A549 (cell line): ENCODE results near the gene COG5. TPM values are rescaled to one million over a fixed set of nuclear protein-coding genes. Genes with fewer than 3 reads are reported as not detected.

Experiments
- ATAC-seq, 2 experiments: fragments of 200-7000 bp in 1 of 2; fragments of >200 bp in 1 of 2; cut with Nextera tagmentation in 1 of 2; cut with Tn5 transposase in 1 of 2; 3 replicates each; pipeline versions ENCODE4 v1.8.0 to v1.9.1; 2018 to 2020; ENCODE audit warnings: mild to moderate bottlenecking in 1 of 2, moderate library complexity in 1 of 2
- CTCF ChIA-PET: fragments of 300-600 bp; sonication (Branson Sonifier 250); formaldehyde crosslinking; extraction: SDS; loops from one replicate; lab custom pipeline; 2021; ENCODE audit warnings: antibody characterized with exemption, inconsistent platforms; lab: Yijun Ruan, JAX
- POLR2A ChIA-PET: fragments of 350-600 bp; formaldehyde crosslinking; extraction: SDS; loops from one replicate; lab custom pipeline; 2021; ENCODE audit warnings: antibody characterized with exemption, inconsistent platforms; lab: Yijun Ruan, JAX
- DNase-seq, 2 experiments: peaks; one replicate each; pipeline versions ENCODE4 v3.0.0 to v3.0.0-alpha.2; 2011 to 2016; ENCODE audit warnings: low read depth in 1 of 2, low spot score in 1 of 2
- FAIRE-seq: peaks from 2 replicates; lab custom pipeline; 2011; peaks lifted over from hg19 to GRCh38; lab: Jason Lieb, UNC
- H3K27ac ChIP-seq, 2 experiments: fragments of >200 bp; sonication (Bioruptor Twin); formaldehyde crosslinking; 3 replicates each; pipeline ENCODE4 v1.5.1; 2016 to 2017
- H3K4me1 ChIP-seq: fragments of >200 bp; sonication (Bioruptor Twin); formaldehyde crosslinking; 3 replicates; pipeline ENCODE4 v1.6.1; 2016
- H3K4me2 ChIP-seq: fragments of >200 bp; sonication (Bioruptor Twin); formaldehyde crosslinking; 3 replicates; pipeline ENCODE4 v1.6.1; 2016
- H3K4me3 ChIP-seq: fragments of >200 bp; sonication (Bioruptor Twin); formaldehyde crosslinking; 3 replicates; pipeline ENCODE4 v1.5.1; 2016
- H3K9me3 ChIP-seq: fragments of >200 bp; sonication (Bioruptor Twin); formaldehyde crosslinking; 3 replicates; pipeline ENCODE4 v1.6.1; 2016
- BCL3 ChIP-seq: fragments of >200 bp; sonication (Bioruptor Twin); formaldehyde crosslinking; IDR thresholded peaks from 3 replicates; pipeline ENCODE4 v1.6.1; 2016
- CBX8 ChIP-seq: fragments of 200-600 bp; sonication (generic); IDR thresholded peaks from 2 replicates; pipeline ENCODE4 v1.6.1; 2016
- CEBPB ChIP-seq, 2 experiments: fragments of >200 bp in 1 of 2; sonication (Bioruptor Twin) in 1 of 2; formaldehyde crosslinking in 1 of 2; IDR thresholded peaks; 2 replicates each; pipeline ENCODE4 v1.6.1; 2012 to 2016
- E2F6 ChIP-seq: IDR thresholded peaks from 2 replicates; pipeline ENCODE4 v1.6.1; 2012; ENCODE audit warnings: low read depth, borderline replicate concordance
- EHF ChIP-seq: fragments of 250-450 bp; sonication (Bioruptor Pico); IDR thresholded peaks from 2 replicates; pipeline ENCODE4 v1.5.0; 2020; ENCODE audit warnings: mild to moderate bottlenecking
- EHMT2 ChIP-seq: fragments of 200-600 bp; sonication (generic); IDR thresholded peaks from 2 replicates; pipeline ENCODE4 v1.6.1; 2016; ENCODE audit warnings: antibody characterized with exemption, low read depth, mild to moderate bottlenecking, moderate library complexity
- ESRRA ChIP-seq: fragments of 150-350 bp; IDR thresholded peaks from 2 replicates; pipeline ENCODE4 v1.6.1; 2014; ENCODE audit warnings: mild to moderate bottlenecking, low read length, borderline replicate concordance
- FOSB ChIP-seq: fragments of 250-450 bp; sonication (Bioruptor Pico); IDR thresholded peaks from 2 replicates; pipeline ENCODE4 v1.5.0; 2020; ENCODE audit warnings: mild to moderate bottlenecking, moderate library complexity
- FOSL2 ChIP-seq, 2 experiments: fragments of 450-650 bp in 1 of 2; fragments of >200 bp in 1 of 2; sonication (Bioruptor Twin) in 1 of 2; formaldehyde crosslinking; IDR thresholded peaks; 2 replicates each; pipeline versions ENCODE4 v1.5.0 to v1.6.1; 2016 to 2020; ENCODE audit warnings: mild to moderate bottlenecking in 1 of 2, moderate library complexity in 1 of 2
- HOXA7 ChIP-seq: fragments of 250-450 bp; sonication (Bioruptor Pico); IDR thresholded peaks from 2 replicates; pipeline ENCODE4 v1.5.0; 2020; ENCODE audit warnings: mild to moderate bottlenecking, moderate library complexity
- HOXB5 ChIP-seq: fragments of 250-450 bp; sonication (Bioruptor Pico); IDR thresholded peaks from 2 replicates; pipeline ENCODE4 v1.5.0; 2020; ENCODE audit warnings: mild to moderate bottlenecking, moderate library complexity
- JUNB ChIP-seq: fragments of >200 bp; sonication (Bioruptor Twin); formaldehyde crosslinking; IDR thresholded peaks from 2 replicates; pipeline ENCODE4 v1.6.1; 2016
- KDM1A ChIP-seq: fragments of 200-600 bp; sonication (generic); IDR thresholded peaks from 2 replicates; pipeline ENCODE4 v1.6.1; 2016; ENCODE audit warnings: low read depth, mild to moderate bottlenecking
- MAX ChIP-seq: IDR thresholded peaks from 2 replicates; pipeline ENCODE4 v1.6.1; 2012
- MYC ChIP-seq: IDR thresholded peaks from 2 replicates; pipeline ENCODE4 v1.6.1; 2012; ENCODE audit warnings: mild to moderate bottlenecking, inconsistent platforms, low read length, improper control_type of control experiment, borderline replicate concordance
- POLR2A ChIP-seq: IDR thresholded peaks from 2 replicates; pipeline ENCODE4 v1.6.1; 2012; ENCODE audit warnings: mild to moderate bottlenecking, low read length
- REST ChIP-seq: fragments of 200-600 bp; sonication (generic); IDR thresholded peaks from 2 replicates; pipeline ENCODE4 v1.6.1; 2016; ENCODE audit warnings: antibody characterized with exemption, mild to moderate bottlenecking, moderate library complexity
- RFX5 ChIP-seq: fragments of 450-650 bp; IDR thresholded peaks from 2 replicates; pipeline ENCODE4 v1.7.1; 2014; ENCODE audit warnings: antibody characterized with exemption, mild to moderate bottlenecking, moderate library complexity
- SMC3 ChIP-seq: fragments of >200 bp; sonication (Bioruptor Twin); formaldehyde crosslinking; IDR thresholded peaks from 3 replicates; pipeline ENCODE4 v1.6.1; 2018; ENCODE audit warnings: inconsistent platforms
- SREBF2 ChIP-seq: fragments of 450-650 bp; IDR thresholded peaks from 2 replicates; pipeline ENCODE4 v1.6.1; 2014; ENCODE audit warnings: mild to moderate bottlenecking, moderate library complexity
- TP53 ChIP-seq: fragments of 250-450 bp; sonication (Bioruptor Pico); IDR thresholded peaks from 2 replicates; pipeline ENCODE4 v1.5.0; 2021; ENCODE audit warnings: mild to moderate bottlenecking, moderate library complexity
- ZFP36 ChIP-seq: fragments of 450-650 bp; IDR thresholded peaks from 2 replicates; pipeline ENCODE4 v1.6.1; 2014; ENCODE audit warnings: borderline replicate concordance; ENCODE audit not compliant: partially characterized antibody
- WGBS: methylation state at CpG from one replicate; pipeline ENCODE4 v1.1.6; 2017; ENCODE audit errors: missing lambda C conversion rate; 5-methylcytosine and 5-hydroxymethylcytosine counted together
- polyA plus RNA-seq, 4 experiments: library from polyadenylated mRNA; depleted of rRNA in 3 of 4; stranded (reverse); fragments of >200 nt; fragmentation: RNase III in 1 of 4; extraction: RNeasy Plus Mini Kit Qiagen cat#74134 plus additional on column Dnase treatment in 1 of 4; gene quantifications; 2 replicates in 3 of 4; 3 replicates in 1 of 4; pipeline ENCODE4 v1.2.3, GENCODE V29; 2011 to 2017
- TF ChIP-seq, protein P1 (sequence below): fragments of 450-650 bp; IDR thresholded peaks from 2 replicates; pipeline ENCODE4 v1.6.1; 2014; ENCODE audit warnings: antibody characterized with exemption
- TF ChIP-seq, protein P2 (sequence below): fragments of >200 bp; sonication (Bioruptor Twin); formaldehyde crosslinking; IDR thresholded peaks from 3 replicates; pipeline ENCODE4 v1.5.1; 2016

COG5 gene
- polyA plus RNA-seq, 2 of the 4 experiments (the other 2 are of a cell fraction) = 22.5 to 44.0 TPM

DNA sequence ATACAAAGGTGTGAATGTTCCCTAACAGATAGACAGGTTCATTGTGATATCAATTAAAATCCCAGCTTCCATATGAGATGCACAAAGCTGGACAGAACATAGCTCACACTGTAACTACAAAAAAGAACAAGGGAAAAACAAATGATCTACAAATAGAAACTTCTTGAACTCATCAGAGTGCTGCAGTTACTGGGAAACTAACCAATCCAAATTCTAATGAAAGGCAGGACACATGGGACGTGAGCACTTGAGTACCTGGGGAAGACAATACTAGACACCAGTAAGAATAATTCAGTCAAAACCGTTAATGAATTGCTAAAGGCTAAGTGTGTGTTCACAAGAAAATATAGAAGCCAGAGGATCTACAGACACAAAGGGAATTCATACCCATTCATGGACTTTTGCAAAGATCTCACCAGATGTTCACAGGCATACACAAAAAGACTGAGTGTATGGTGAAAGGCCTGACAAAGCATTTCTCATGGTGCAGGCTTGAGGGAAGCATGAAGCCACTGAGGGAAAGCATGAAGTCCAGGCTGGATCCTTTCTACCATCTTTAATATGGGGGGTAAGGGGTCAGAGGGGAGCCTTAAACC, 101.7 kb downstream of the COG5 start:
- 54% methylated on average over 2 of the region's 2 CpGs for WGBS
- H3K27ac ChIP-seq = no peak overlapping the region
- CTCF ChIA-PET = interaction anchor here (0.9 to 2.5 kb wide), 2 partner anchors 21 to 413 kb away, joined by 3 to 16 read pairs; no protein-coding TSS in a partner anchor
- POLR2A ChIA-PET = no interaction called here
- no peak for TF ChIP-seq BCL3
- TF ChIP-seq ESRRA = no peak
- TF ChIP-seq, protein P1, sequence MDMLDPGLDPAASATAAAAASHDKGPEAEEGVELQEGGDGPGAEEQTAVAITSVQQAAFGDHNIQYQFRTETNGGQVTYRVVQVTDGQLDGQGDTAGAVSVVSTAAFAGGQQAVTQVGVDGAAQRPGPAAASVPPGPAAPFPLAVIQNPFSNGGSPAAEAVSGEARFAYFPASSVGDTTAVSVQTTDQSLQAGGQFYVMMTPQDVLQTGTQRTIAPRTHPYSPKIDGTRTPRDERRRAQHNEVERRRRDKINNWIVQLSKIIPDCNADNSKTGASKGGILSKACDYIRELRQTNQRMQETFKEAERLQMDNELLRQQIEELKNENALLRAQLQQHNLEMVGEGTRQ = no peak
- no peak for TF ChIP-seq E2F6
- TF ChIP-seq MYC = no peak
- TF ChIP-seq ZFP36 = no peak
- TF ChIP-seq TP53 (CRISPR knock-in tag) = no peak
- TF ChIP-seq SREBF2 = no peak
- TF ChIP-seq HOXB5 = no peak
- TF ChIP-seq SMC3 = no peak
- TF ChIP-seq EHMT2 = no peak
- no peak for TF ChIP-seq REST
- TF ChIP-seq HOXA7 (CRISPR knock-in tag) = no peak
- no peak for TF ChIP-seq MAX
- TF ChIP-seq, protein P2, sequence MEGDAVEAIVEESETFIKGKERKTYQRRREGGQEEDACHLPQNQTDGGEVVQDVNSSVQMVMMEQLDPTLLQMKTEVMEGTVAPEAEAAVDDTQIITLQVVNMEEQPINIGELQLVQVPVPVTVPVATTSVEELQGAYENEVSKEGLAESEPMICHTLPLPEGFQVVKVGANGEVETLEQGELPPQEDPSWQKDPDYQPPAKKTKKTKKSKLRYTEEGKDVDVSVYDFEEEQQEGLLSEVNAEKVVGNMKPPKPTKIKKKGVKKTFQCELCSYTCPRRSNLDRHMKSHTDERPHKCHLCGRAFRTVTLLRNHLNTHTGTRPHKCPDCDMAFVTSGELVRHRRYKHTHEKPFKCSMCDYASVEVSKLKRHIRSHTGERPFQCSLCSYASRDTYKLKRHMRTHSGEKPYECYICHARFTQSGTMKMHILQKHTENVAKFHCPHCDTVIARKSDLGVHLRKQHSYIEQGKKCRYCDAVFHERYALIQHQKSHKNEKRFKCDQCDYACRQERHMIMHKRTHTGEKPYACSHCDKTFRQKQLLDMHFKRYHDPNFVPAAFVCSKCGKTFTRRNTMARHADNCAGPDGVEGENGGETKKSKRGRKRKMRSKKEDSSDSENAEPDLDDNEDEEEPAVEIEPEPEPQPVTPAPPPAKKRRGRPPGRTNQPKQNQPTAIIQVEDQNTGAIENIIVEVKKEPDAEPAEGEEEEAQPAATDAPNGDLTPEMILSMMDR = no peak
- TF ChIP-seq RFX5 = no peak
- TF ChIP-seq CBX8 = no peak
- no peaks in the 10 kb centered on the region for H3K9me3 ChIP-seq
- H3K4me1 ChIP-seq = no peaks in the 10 kb centered on the region
- H3K4me3 ChIP-seq = no peak overlapping the region
- FAIRE-seq = no peak
- no peak for ATAC-seq
- no peak overlapping the region for H3K4me2 ChIP-seq
- DNase-seq = no peak

DNA sequence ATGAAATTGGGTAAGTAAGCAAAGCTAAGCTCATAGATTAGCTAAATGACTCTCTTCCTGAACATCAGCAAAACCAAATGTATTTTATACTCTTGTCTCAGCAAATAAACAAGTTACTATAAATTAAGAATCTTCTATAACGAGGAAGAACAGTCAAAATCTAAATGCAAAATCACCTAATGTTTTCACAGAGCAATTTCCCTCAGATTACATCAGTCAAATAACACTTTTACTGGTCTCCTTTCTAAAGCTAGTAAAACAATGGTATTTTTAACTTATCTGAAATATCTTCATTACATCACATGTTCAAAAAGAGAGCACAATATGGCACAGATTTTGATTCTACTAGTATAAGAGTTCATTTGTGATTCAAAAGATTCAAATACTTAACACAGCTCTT, 110.3 kb downstream of the COG5 start:
- H3K9me3 ChIP-seq = no peaks in the 10 kb centered on the region
- TF ChIP-seq SREBF2 (no peak), POLR2A (no peak), MAX (no peak), JUNB (no peak), FOSB (CRISPR knock-in tag) (no peak), CEBPB (IDR thresholded peaks at IDR 0.05) (no peak), KDM1A (no peak), ZFP36 (no peak), EHF (CRISPR knock-in tag) (no peak), FOSL2 (IDR thresholded peaks at IDR 0.05) (no peak), FOSL2 (CRISPR knock-in tag; IDR thresholded peaks at IDR 0.05) (no peak)
- TF ChIP-seq, protein P1 = no peak
- TF ChIP-seq, all 56 proteins: peak for 0
- Histone ChIP-seq H3K4me2 (no peak overlapping the region), H3K4me1 (no peaks in the 10 kb centered on the region), H3K4me3 (no peak overlapping the region), H3K27ac (no peak overlapping the region)
- POLR2A ChIA-PET = no interaction called here
- DNase-seq (no peak), FAIRE-seq (no peak), ATAC-seq (no peak)
- CTCF ChIA-PET = interaction anchor here (3.1 kb wide), 1 partner anchor 10 kb away, joined by 13 read pairs; no protein-coding TSS in a partner anchor
- WGBS = 94% methylated on average over 1 of the region's 1 CpG
